ENCODE results near the gene ITGBL1. TPM values are rescaled to one million over a fixed set of nuclear protein-coding genes. Genes with fewer than 3 reads are reported as not detected.

Gene ITGBL1
- total RNA-seq, 2 experiments from 2014 or later = not detected

GRCh38 chr13:101474419-101474957 lies 22.0 kb downstream of the ITGBL1 start:
- no peak overlapping the region for H3K27ac ChIP-seq (ENCODE audit: low read depth, low read length, poor library complexity, severe bottlenecking)
- no peak overlapping the region for H2AFZ ChIP-seq (ENCODE audit: low read length)
- BruUV-seq (replicated peaks) = no TSS peak
- DNase-seq (ENCODE audit: low spot score) = no peak
- intact Hi-C loops (cut with micrococcal nuclease; ENCODE audit: unreplicated experiment) = no loop called here
- H3K36me3 ChIP-seq (ENCODE audit: insufficient read depth, low read length) = no peaks in the 10 kb centered on the region
- H3K4me1 ChIP-seq (ENCODE audit: insufficient read depth, low read length, poor library complexity, severe bottlenecking) = no peaks in the 10 kb centered on the region
- no peaks in the 10 kb centered on the region for H3K9me3 ChIP-seq (ENCODE audit: low read length)
- ChIA-PET CTCF (ENCODE audit: unreplicated experiment) (no interaction called here), POLR2A (interaction anchor here (0.7 kb wide), 1 partner anchor 194 kb away, joined by 3 read pairs; no protein-coding TSS in a partner anchor)
- no peak overlapping the region for H3K4me3 ChIP-seq (ENCODE audit: low read depth, low read length, poor library complexity, severe bottlenecking)
- no peaks in the 10 kb centered on the region for H3K79me2 ChIP-seq (ENCODE audit: insufficient read depth, low read depth, low read length)
- H4K20me1 ChIP-seq (ENCODE audit: insufficient read depth, low read length) = no peaks in the 10 kb centered on the region
- H3K9me2 ChIP-seq (ENCODE audit: insufficient read depth, low read length) = no peaks in the 10 kb centered on the region
- TF ChIP-seq CTCF (conservative IDR thresholded peaks at IDR 0.05; ENCODE audit: low read length) (no peak), EZH2phosphoT487 (IDR thresholded peaks at IDR 0.05; ENCODE audit: borderline replicate concordance, low read depth, low read length) (no peak)
- H3K4me2 ChIP-seq (ENCODE audit: low read length) = no peak overlapping the region

DNA sequence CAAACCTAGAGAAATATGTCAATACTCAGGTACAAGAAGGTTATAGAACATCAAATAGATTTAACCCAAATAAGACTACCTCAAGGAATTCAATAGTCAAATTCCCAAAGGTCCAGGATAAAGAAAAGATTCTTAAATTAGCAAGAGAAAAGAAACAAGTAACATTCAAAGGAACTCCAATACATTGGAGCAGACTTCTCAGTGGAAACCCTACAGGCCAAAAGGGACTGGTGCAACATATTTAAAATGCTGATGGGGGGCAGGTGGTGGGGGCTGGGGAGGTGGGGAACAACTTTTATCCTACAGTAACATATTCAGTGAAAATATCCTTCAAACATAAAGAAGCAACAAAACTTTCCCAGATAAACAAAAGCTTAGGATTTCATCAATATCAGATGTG lies 23.1 kb downstream of the ITGBL1 start:
- H2AFZ ChIP-seq (ENCODE audit: low read length) = no peak overlapping the region
- no peak for DNase-seq (ENCODE audit: low spot score)
- H3K9me2 ChIP-seq (ENCODE audit: insufficient read depth, low read length) = no peaks in the 10 kb centered on the region
- H3K9me3 ChIP-seq (ENCODE audit: low read length) = no peaks in the 10 kb centered on the region
- ChIA-PET CTCF (ENCODE audit: unreplicated experiment) (no interaction called here), POLR2A (no interaction called here)
- no peak overlapping the region for H3K4me3 ChIP-seq (ENCODE audit: low read depth, low read length, poor library complexity, severe bottlenecking)
- no peak overlapping the region for H3K4me2 ChIP-seq (ENCODE audit: low read length)
- no peaks in the 10 kb centered on the region for H3K79me2 ChIP-seq (ENCODE audit: insufficient read depth, low read depth, low read length)
- TF ChIP-seq CTCF (conservative IDR thresholded peaks at IDR 0.05; ENCODE audit: low read length) (no peak), EZH2phosphoT487 (IDR thresholded peaks at IDR 0.05; ENCODE audit: borderline replicate concordance, low read depth, low read length) (no peak)
- no peaks in the 10 kb centered on the region for H3K4me1 ChIP-seq (ENCODE audit: insufficient read depth, low read length, poor library complexity, severe bottlenecking)
- no peak overlapping the region for H3K27ac ChIP-seq (ENCODE audit: low read depth, low read length, poor library complexity, severe bottlenecking)
- no peaks in the 10 kb centered on the region for H4K20me1 ChIP-seq (ENCODE audit: insufficient read depth, low read length)
- BruUV-seq (replicated peaks) = no TSS peak
- no peaks in the 10 kb centered on the region for H3K36me3 ChIP-seq (ENCODE audit: insufficient read depth, low read length)
- intact Hi-C loops (cut with micrococcal nuclease; ENCODE audit: unreplicated experiment) = no loop called here

GRCh38 chr13:101481421-101481820 lies 28.9 kb downstream of the ITGBL1 start:
- H3K9me2 ChIP-seq (ENCODE audit: insufficient read depth, low read length) = no peaks in the 10 kb centered on the region
- no peaks in the 10 kb centered on the region for H3K36me3 ChIP-seq (ENCODE audit: insufficient read depth, low read length)
- H3K9me3 ChIP-seq (ENCODE audit: low read length) = no peaks in the 10 kb centered on the region
- TF ChIP-seq EZH2phosphoT487 (IDR thresholded peaks at IDR 0.05; ENCODE audit: borderline replicate concordance, low read depth, low read length) (no peak), CTCF (conservative IDR thresholded peaks at IDR 0.05; ENCODE audit: low read length) (no peak)
- DNase-seq (ENCODE audit: low spot score) = no peak
- H2AFZ ChIP-seq (ENCODE audit: low read length) = no peak overlapping the region
- H3K27ac ChIP-seq (ENCODE audit: low read depth, low read length, poor library complexity, severe bottlenecking) = no peak overlapping the region
- ChIA-PET CTCF (ENCODE audit: unreplicated experiment) (no interaction called here), POLR2A (interaction anchor here (0.7 kb wide), 1 partner anchor 75 kb away, joined by 3 read pairs; no protein-coding TSS in a partner anchor)
- BruUV-seq (replicated peaks) = no TSS peak
- no peaks in the 10 kb centered on the region for H4K20me1 ChIP-seq (ENCODE audit: insufficient read depth, low read length)
- no peaks in the 10 kb centered on the region for H3K79me2 ChIP-seq (ENCODE audit: insufficient read depth, low read depth, low read length)
- no peak overlapping the region for H3K4me3 ChIP-seq (ENCODE audit: low read depth, low read length, poor library complexity, severe bottlenecking)
- intact Hi-C loops (cut with micrococcal nuclease; ENCODE audit: unreplicated experiment) = no loop called here
- H3K4me2 ChIP-seq (ENCODE audit: low read length) = no peak overlapping the region
- no peaks in the 10 kb centered on the region for H3K4me1 ChIP-seq (ENCODE audit: insufficient read depth, low read length, poor library complexity, severe bottlenecking)
